Activated naive CD4-positive, alpha-beta T cell treated with anti-CD3 and anti-CD28 coated beads, Interleukin-2, amount 10 ng/mL, durations not matched to agents 7 days and 5 days (primary cell): Measurements from ENCODE around the gene GUK1.

ENCODE experiments used
- CTCF ChIA-PET: fragments of 350-600 bp; sonication (Branson Sonifier 250); formaldehyde crosslinking; loops from one replicate; lab custom pipeline; 2021; ENCODE audit warnings: antibody characterized with exemption; lab: Charles Lee
- DNase-seq: peaks from one replicate; pipeline ENCODE4 v3.0.0-alpha.2; 2020
- H3K27ac Mint-ChIP-seq: one replicate; pipeline ENCODE4 v1.8.0; 2021; ENCODE audit warnings: mild to moderate bottlenecking, moderate library complexity, mixed read lengths
- H3K27me3 Mint-ChIP-seq: one replicate; pipeline ENCODE4 v1.8.0; 2021; ENCODE audit warnings: mild to moderate bottlenecking, mixed read lengths
- H3K36me3 Mint-ChIP-seq: one replicate; pipeline ENCODE4 v1.8.0; 2021; ENCODE audit warnings: mixed read lengths
- H3K4me1 Mint-ChIP-seq: one replicate; pipeline ENCODE4 v1.8.0; 2021; ENCODE audit warnings: mixed read lengths
- H3K4me3 Mint-ChIP-seq: one replicate; pipeline ENCODE4 v1.8.0; 2021; ENCODE audit warnings: mild to moderate bottlenecking, moderate library complexity, mixed read lengths
- H3K9me3 Mint-ChIP-seq: one replicate; pipeline ENCODE4 v1.8.0; 2021; ENCODE audit warnings: mixed read lengths

The GUK1 gene

GRCh38 chr1:228100822-228101613, 39.1 kb upstream of the GUK1 start:
- Mint-ChIP-seq H3K4me3 (peak overlapping the region; percentile 94), H3K27ac (peak overlapping the region; percentile 63), H3K9me3 (no peaks in the 10 kb centered on the region), H3K36me3 (peaks cover 33% of the 10 kb centered on the region), H3K4me1 (peaks cover 31% of the 10 kb centered on the region), H3K27me3 (peaks cover 5% of the 10 kb centered on the region)
- CTCF ChIA-PET: no interaction called here
- DNase-seq: no peak

GRCh38 chr1:228101614-228101993, 38.5 kb upstream of the GUK1 start:
- DNase-seq: peak; percentile 34
- Mint-ChIP-seq H3K9me3 (no peaks in the 10 kb centered on the region), H3K27me3 (peaks cover 5% of the 10 kb centered on the region), H3K36me3 (peaks cover 35% of the 10 kb centered on the region), H3K27ac (peak overlapping the region; percentile 63), H3K4me3 (peak overlapping the region; percentile 94), H3K4me1 (peaks cover 30% of the 10 kb centered on the region)
- CTCF ChIA-PET: interaction anchor here (1.1 kb wide), 1 partner anchor 103 kb away, joined by 3 read pairs; no protein-coding TSS in a partner anchor

- CTCF ChIA-PET: interaction anchor here (1.1 kb wide), 1 partner anchor 103 kb away, joined by 3 read pairs; no protein-coding TSS in a partner anchor
- peak; percentile 72 for DNase-seq
- H3K27ac Mint-ChIP-seq: peak overlapping the region; percentile 84
Observed at GRCh38 chr1:228101994-228102790, 37.9 kb upstream of the GUK1 start.

GRCh38 chr1:228102791-228103620, 37.1 kb upstream of the GUK1 start, which contains the start of gene C1orf35:
Gene C1orf35, minus strand, starts transcription at chr1:228103325. Its CDS starts 98 bp downstream, at chr1:228103227.
- peaks cover 32% of the 10 kb centered on the region for H3K36me3 Mint-ChIP-seq
- H3K4me3 Mint-ChIP-seq: peak within 1 kb of the TSS; percentile 94
- H3K9me3 Mint-ChIP-seq: no peaks in the 10 kb centered on the region
- peak within 1 kb of the TSS; percentile 95 for H3K27ac Mint-ChIP-seq
- H3K27me3 Mint-ChIP-seq: peaks cover 5% of the 10 kb centered on the region
- peak; percentile 97 for DNase-seq
- CTCF ChIA-PET: interaction anchor here (1.5 kb wide), 1 partner anchor 28 kb away, joined by 4 read pairs; no protein-coding TSS in a partner anchor
- peaks cover 40% of the 10 kb centered on the region for H3K4me1 Mint-ChIP-seq

More at GRCh38 chr1:228101994-228102790, 37.9 kb upstream of the GUK1 start:
- H3K36me3 Mint-ChIP-seq: peaks cover 39% of the 10 kb centered on the region
- H3K9me3 Mint-ChIP-seq: no peaks in the 10 kb centered on the region
- peak overlapping the region; percentile 94 for H3K4me3 Mint-ChIP-seq
- H3K4me1 Mint-ChIP-seq: peaks cover 34% of the 10 kb centered on the region
- peaks cover 5% of the 10 kb centered on the region for H3K27me3 Mint-ChIP-seq

GRCh38 chr1:228104526-228105269, 35.4 kb upstream of the GUK1 start:
- H3K4me1 Mint-ChIP-seq: peaks cover 52% of the 10 kb centered on the region

GRCh38 chr1:228105270-228105995, 34.6 kb upstream of the GUK1 start:
- Mint-ChIP-seq H3K4me1 (peaks cover 59% of the 10 kb centered on the region), H3K9me3 (no peaks in the 10 kb centered on the region), H3K36me3 (peaks cover 11% of the 10 kb centered on the region), H3K27me3 (peaks cover 12% of the 10 kb centered on the region), H3K27ac (no peak overlapping the region), H3K4me3 (peak overlapping the region; percentile 94)
- CTCF ChIA-PET: interaction anchor here (1.2 kb wide), 1 partner anchor 21 kb away, joined by 4 read pairs; no protein-coding TSS in a partner anchor
- DNase-seq: no peak

More at GRCh38 chr1:228104526-228105269, 35.4 kb upstream of the GUK1 start:
- peaks cover 6% of the 10 kb centered on the region for H3K27me3 Mint-ChIP-seq
- H3K27ac Mint-ChIP-seq: peak overlapping the region; percentile 86
- no peak for DNase-seq
- peak overlapping the region; percentile 94 for H3K4me3 Mint-ChIP-seq
- H3K36me3 Mint-ChIP-seq: peaks cover 18% of the 10 kb centered on the region
- no peaks in the 10 kb centered on the region for H3K9me3 Mint-ChIP-seq
- CTCF ChIA-PET: interaction anchor here (1.2 to 1.5 kb wide), 2 partner anchors 21 to 26 kb away, joined by 4 read pairs; no protein-coding TSS in a partner anchor

- no peak for DNase-seq
- Mint-ChIP-seq H3K4me1 (peaks cover 59% of the 10 kb centered on the region), H3K9me3 (no peaks in the 10 kb centered on the region), H3K27me3 (peaks cover 12% of the 10 kb centered on the region), H3K27ac (peak overlapping the region; percentile 70), H3K4me3 (no peak overlapping the region), H3K36me3 (peaks cover 12% of the 10 kb centered on the region)
- CTCF ChIA-PET: interaction anchor here (1.2 kb wide), 1 partner anchor 22 kb away, joined by 4 read pairs; no protein-coding TSS in a partner anchor
Observed at GRCh38 chr1:228105996-228106799, 33.9 kb upstream of the GUK1 start.

GRCh38 chr1:228106800-228107054, 33.4 kb upstream of the GUK1 start:
- no peaks in the 10 kb centered on the region for H3K9me3 Mint-ChIP-seq

GRCh38 chr1:228107636-228108035, 32.4 kb upstream of the GUK1 start:
- Mint-ChIP-seq H3K27ac (peak overlapping the region; percentile 90), H3K9me3 (no peaks in the 10 kb centered on the region), H3K4me3 (peak overlapping the region; percentile 87), H3K27me3 (peaks cover 12% of the 10 kb centered on the region), H3K36me3 (peaks cover 12% of the 10 kb centered on the region), H3K4me1 (peaks cover 54% of the 10 kb centered on the region)
- CTCF ChIA-PET: interaction anchor here (0.9 kb wide), 1 partner anchor 59 kb away, joined by 3 read pairs; no protein-coding TSS in a partner anchor
- DNase-seq: no peak

More at GRCh38 chr1:228106800-228107054, 33.4 kb upstream of the GUK1 start:
- DNase-seq: no peak
- H3K4me1 Mint-ChIP-seq: peaks cover 54% of the 10 kb centered on the region
- H3K27ac Mint-ChIP-seq: peak overlapping the region; percentile 70
- H3K4me3 Mint-ChIP-seq: peak overlapping the region; percentile 28
- CTCF ChIA-PET: interaction anchor here (0.9 kb wide), 1 partner anchor 60 kb away, joined by 3 read pairs; no protein-coding TSS in a partner anchor
- peaks cover 12% of the 10 kb centered on the region for H3K36me3 Mint-ChIP-seq
- H3K27me3 Mint-ChIP-seq: peaks cover 12% of the 10 kb centered on the region

- no peak for DNase-seq
- Mint-ChIP-seq H3K27me3 (peaks cover 10% of the 10 kb centered on the region), H3K27ac (peak overlapping the region; percentile 90), H3K4me1 (peaks cover 51% of the 10 kb centered on the region), H3K9me3 (no peaks in the 10 kb centered on the region), H3K4me3 (peak overlapping the region; percentile 87), H3K36me3 (peaks cover 12% of the 10 kb centered on the region)
- CTCF ChIA-PET: no interaction called here
Observed at GRCh38 chr1:228108055-228108690, 31.9 kb upstream of the GUK1 start.

GRCh38 chr1:228108742-228109072, 31.4 kb upstream of the GUK1 start:
- H3K27me3 Mint-ChIP-seq: peaks cover 7% of the 10 kb centered on the region
- peaks cover 46% of the 10 kb centered on the region for H3K4me1 Mint-ChIP-seq
- H3K36me3 Mint-ChIP-seq: peaks cover 11% of the 10 kb centered on the region
- CTCF ChIA-PET: no interaction called here
- no peaks in the 10 kb centered on the region for H3K9me3 Mint-ChIP-seq
- H3K4me3 Mint-ChIP-seq: peak overlapping the region; percentile 87
- H3K27ac Mint-ChIP-seq: peak overlapping the region; percentile 90
- DNase-seq: no peak
